CD14-positive monocyte (primary cell): Measurements from ENCODE around the gene UTP3. TPM values are rescaled to one million over a fixed set of nuclear protein-coding genes. Genes with fewer than 3 reads are reported as not detected.
A peak's percentile ranks its signal among the peaks of the same experiment; 100 is the strongest.
"Not testable (repeated sequence)": the region's sequence is repeated elsewhere in the genome, so short reads cannot be mapped to it uniquely, and the experiment has no call there.

Experiments used
- DNase-seq, 3 donors: peaks; one replicate each; pipeline ENCODE4 v3.0.0-alpha.2; 2011 to 2022
- H2AFZ ChIP-seq: 2 replicates; pipeline ENCODE4 v1.6.0; 2012; ENCODE audit warnings: mild to moderate bottlenecking, low read depth, low read length, inconsistent platforms; ENCODE audit not compliant: insufficient read depth, poor library complexity, severe bottlenecking
- H3K27ac ChIP-seq, 2 donors: 1 replicate in 1 of 2; 2 replicates in 1 of 2; pipeline ENCODE4 v1.5.1; 2012 to 2013; ENCODE audit warnings: low read length in 2 of 2, control low read depth in 1 of 2, inconsistent platforms in 1 of 2, low read depth in 1 of 2, mild to moderate bottlenecking in 1 of 2
- H3K27me3 ChIP-seq, 2 donors: one replicate each; pipeline versions ENCODE4 v1.6.0 to v1.6.1; 2011 to 2013; ENCODE audit warnings: low read length in 2 of 2; ENCODE audit not compliant: control insufficient read depth in 2 of 2, insufficient read depth in 2 of 2
- H3K36me3 ChIP-seq, 2 donors: replicated peaks in 1 of 2; 1 replicate in 1 of 2; 2 replicates in 1 of 2; pipeline versions ENCODE4 v1.5.1 to v1.6.1; 2012 to 2013; ENCODE audit warnings: low read length in 2 of 2, control low read depth in 1 of 2, inconsistent platforms in 1 of 2, mild to moderate bottlenecking in 1 of 2; ENCODE audit not compliant: insufficient read depth in 2 of 2, control insufficient read depth in 1 of 2
- H3K4me1 ChIP-seq, 2 donors: 1 replicate in 1 of 2; 2 replicates in 1 of 2; pipeline versions ENCODE4 v1.5.1 to v1.6.1; 2012 to 2013; ENCODE audit warnings: low read length in 2 of 2, control low read depth in 1 of 2, inconsistent platforms in 1 of 2, mild to moderate bottlenecking in 1 of 2, moderate library complexity in 1 of 2; ENCODE audit not compliant: insufficient read depth in 2 of 2, control insufficient read depth in 1 of 2
- H3K4me2 ChIP-seq: replicated peaks from 2 replicates; pipeline ENCODE3; 2012; ENCODE audit warnings: low read length, moderate library complexity, mild to moderate bottlenecking; ENCODE audit not compliant: poor library complexity, severe bottlenecking; ENCODE audit errors: extremely low read depth
- H3K4me3 ChIP-seq, 3 experiments: fragments of 200-600 bp in 1 of 3; sonication (generic) in 1 of 3; replicated peaks in 1 of 3; 1 replicate in 2 of 3; 2 replicates in 1 of 3; pipeline ENCODE4 v1.5.1; 2011 to 2013; ENCODE audit warnings: low read length in 3 of 3, mild to moderate bottlenecking in 3 of 3, control low read depth in 2 of 3, low read depth in 2 of 3, inconsistent platforms in 1 of 3, moderate library complexity in 1 of 3
- H3K79me2 ChIP-seq: 2 replicates; pipeline ENCODE4 v1.6.0; 2012; ENCODE audit warnings: mild to moderate bottlenecking, control low read depth, inconsistent platforms, low read length, moderate library complexity; ENCODE audit not compliant: insufficient read depth
- H3K9ac ChIP-seq: 2 replicates; pipeline ENCODE4 v1.6.0; 2017; ENCODE audit warnings: low read length, mild to moderate bottlenecking; ENCODE audit not compliant: insufficient read depth, poor library complexity, severe bottlenecking
- H3K9me3 ChIP-seq, 2 donors: replicated peaks in 1 of 2; 1 replicate in 1 of 2; 2 replicates in 1 of 2; pipeline versions ENCODE4 v1.5.1 to v1.6.1; 2012 to 2013; ENCODE audit warnings: low read length in 2 of 2, control low read depth in 1 of 2; ENCODE audit not compliant: control insufficient read depth in 1 of 2, insufficient read depth in 1 of 2
- H4K20me1 ChIP-seq: 2 replicates; pipeline ENCODE4 v1.6.0; 2012; ENCODE audit warnings: mild to moderate bottlenecking, low read length, control low read depth, moderate library complexity; ENCODE audit not compliant: insufficient read depth
- H3K27ac Mint-ChIP-seq, 7 donors: one replicate each; pipeline ENCODE4 v1.8.0; 2020; ENCODE audit warnings: mild to moderate bottlenecking in 7 of 7, mixed read lengths in 7 of 7, moderate library complexity in 6 of 7, inconsistent platforms in 2 of 7
- H3K27me3 Mint-ChIP-seq, 3 donors: one replicate each; pipeline ENCODE4 v1.8.0; 2021 to 2022; ENCODE audit warnings: low read depth in 3 of 3, mild to moderate bottlenecking in 3 of 3, mixed read lengths in 3 of 3, moderate library complexity in 3 of 3, inconsistent platforms in 1 of 3
- H3K36me3 Mint-ChIP-seq, 2 donors: one replicate each; pipeline ENCODE4 v1.8.0; 2020; ENCODE audit warnings: mixed read lengths in 2 of 2, inconsistent platforms in 1 of 2, mild to moderate bottlenecking in 1 of 2
- H3K4me1 Mint-ChIP-seq: one replicate; pipeline ENCODE4 v1.8.0; 2020; ENCODE audit warnings: mild to moderate bottlenecking, mixed read lengths
- H3K4me3 Mint-ChIP-seq, 2 donors: one replicate each; pipeline ENCODE4 v1.8.0; 2020; ENCODE audit warnings: mild to moderate bottlenecking in 2 of 2, mixed read lengths in 2 of 2, moderate library complexity in 1 of 2
- H3K9me3 Mint-ChIP-seq, 7 donors: one replicate each; pipeline ENCODE4 v1.8.0; 2020 to 2022; ENCODE audit warnings: mixed read lengths in 7 of 7, mild to moderate bottlenecking in 6 of 7, moderate library complexity in 6 of 7, inconsistent platforms in 2 of 7
- WGBS: methylation state at CpG from one replicate; pipeline ENCODE4 v1.1.5; 2013; ENCODE audit warnings: missing lambda C conversion rate; ENCODE audit not compliant: insufficient coverage; 5-methylcytosine and 5-hydroxymethylcytosine counted together
- intact Hi-C, 2 donors: fragments of 100-400 bp; cut with micrococcal nuclease; formaldehyde crosslinking; loops; one replicate each; pipeline versions ENCODE4 v1.15.0 to v1.15.1; 2023
- polyA minus RNA-seq: library from RNA; depleted of rRNA, polyadenylated mRNA; stranded (reverse); fragments of >200 nt; gene quantifications from 2 replicates; pipeline ENCODE4 v1.2.3, GENCODE V29; 2012
- polyA plus RNA-seq, 3 donors: library from polyadenylated mRNA; depleted of rRNA in 1 of 3; unstranded in 2 of 3; stranded (reverse) in 1 of 3; fragments of 300-500 nt in 2 of 3; fragments of >200 nt in 1 of 3; fragmentation: Illumina TruSeq in 2 of 3; gene quantifications; 1 replicate in 2 of 3; 2 replicates in 1 of 3; pipeline ENCODE4 v1.2.3, GENCODE V29; 2012 to 2021
- total RNA-seq, 12 experiments: library from RNA in 1 of 12; stranded (reverse) in 1 of 12; fragments of 120-200 nt in 1 of 12; gene quantifications; one replicate each; pipeline ENCODE4 v1.2.4 and lab custom pipeline; 2013 to 2026; ENCODE audit warnings: mixed read lengths in 6 of 12, inconsistent platforms in 1 of 12
- TF ChIP-seq, protein P1 (sequence below): fragments of 200-600 bp; IDR thresholded peaks from one replicate; pipeline ENCODE4 v1.8.0; 2022; ENCODE audit warnings: antibody characterized with exemption, mild to moderate bottlenecking

UTP3 gene, protein sequence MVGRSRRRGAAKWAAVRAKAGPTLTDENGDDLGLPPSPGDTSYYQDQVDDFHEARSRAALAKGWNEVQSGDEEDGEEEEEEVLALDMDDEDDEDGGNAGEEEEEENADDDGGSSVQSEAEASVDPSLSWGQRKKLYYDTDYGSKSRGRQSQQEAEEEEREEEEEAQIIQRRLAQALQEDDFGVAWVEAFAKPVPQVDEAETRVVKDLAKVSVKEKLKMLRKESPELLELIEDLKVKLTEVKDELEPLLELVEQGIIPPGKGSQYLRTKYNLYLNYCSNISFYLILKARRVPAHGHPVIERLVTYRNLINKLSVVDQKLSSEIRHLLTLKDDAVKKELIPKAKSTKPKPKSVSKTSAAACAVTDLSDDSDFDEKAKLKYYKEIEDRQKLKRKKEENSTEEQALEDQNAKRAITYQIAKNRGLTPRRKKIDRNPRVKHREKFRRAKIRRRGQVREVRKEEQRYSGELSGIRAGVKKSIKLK
- 17.8 TPM for total RNA-seq (2013)
- polyA plus RNA-seq (10 to 100 TPM in 1 of 3 donors, 1 to 10 TPM in 2; 3.0 to 10.8 (median 5.0) TPM), polyA minus RNA-seq (4.8 and 8.9 TPM in 2 replicates), total RNA-seq (lab: John Stamatoyannopoulos, UW) (8.7 to 17.1 (median 10.7) reads per million in 11 experiments)

DNA sequence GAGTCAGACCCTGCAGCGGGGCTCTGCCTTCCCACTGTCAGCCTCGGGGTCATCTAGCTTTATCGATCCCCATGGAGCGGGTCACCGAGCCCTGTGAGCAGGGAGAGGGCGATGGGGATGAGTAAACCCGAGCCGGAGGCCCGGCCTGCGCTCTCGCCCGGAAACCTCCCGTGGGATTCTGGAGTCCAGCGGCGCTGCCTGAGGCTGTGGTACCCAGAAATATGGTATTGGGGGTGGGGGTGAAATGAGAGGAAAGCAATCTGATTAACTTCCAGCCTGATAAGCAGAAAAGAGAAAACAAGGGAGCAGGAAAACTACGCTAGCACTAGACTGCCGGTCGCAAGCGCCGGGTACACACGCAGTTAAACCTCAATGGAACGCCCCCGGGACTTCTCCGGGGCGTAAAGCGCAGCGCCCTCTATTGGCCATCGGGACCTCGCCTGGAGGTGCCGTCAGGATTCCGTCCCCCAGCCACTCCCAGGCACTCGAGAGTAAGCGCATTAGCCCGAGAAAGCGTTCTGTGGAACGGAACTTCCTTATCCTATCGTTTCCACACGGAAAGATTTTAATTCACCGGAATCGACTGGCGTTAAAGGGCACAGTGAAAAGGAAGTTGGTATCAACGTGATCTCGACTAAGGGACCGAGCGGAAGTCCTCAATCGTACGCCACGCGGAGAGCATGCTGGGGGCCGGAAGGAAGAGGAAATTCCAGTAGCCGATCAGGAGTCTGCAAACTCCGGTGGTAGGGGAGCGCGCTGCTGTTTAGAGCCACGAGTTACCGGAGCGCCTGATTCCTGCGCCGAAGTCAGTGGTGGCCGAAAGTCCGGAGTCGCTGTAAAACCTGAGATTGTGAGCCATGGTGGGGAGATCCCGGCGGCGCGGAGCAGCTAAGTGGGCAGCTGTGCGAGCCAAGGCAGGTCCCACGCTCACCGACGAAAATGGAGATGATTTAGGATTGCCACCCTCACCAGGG is at the start of gene UTP3:
Gene UTP3 (plus strand): TSS at position 712 of the 974 bp plus-strand sequence. CDS start 146 bp downstream, at position 858.
- no peaks in the 10 kb centered on the region for H3K9me3 Mint-ChIP-seq
- Histone ChIP-seq H3K4me2 (peak within 1 kb of the TSS; percentile 83), H2AFZ (peak within 1 kb of the TSS; percentile 99), H3K4me1 (peaks cover 42 to 54% of the 10 kb centered on the region in 2 donors), H3K36me3 (no peaks in the 10 kb centered on the region), H3K9me3 (no peaks in the 10 kb centered on the region), H3K79me2 (peaks cover 44% of the 10 kb centered on the region), H3K4me3 (peak within 1 kb of the TSS; percentile 68 to 95 (median 93)), H3K27me3 (no peaks in the 10 kb centered on the region), H4K20me1 (peaks cover 11% of the 10 kb centered on the region), H3K27ac (peak within 1 kb of the TSS; percentile 93 to 95), H3K9ac (peak within 1 kb of the TSS; percentile 85)
- 0% methylated on average over 64 of the region's 70 CpGs for WGBS
- TF ChIP-seq, protein P1, sequence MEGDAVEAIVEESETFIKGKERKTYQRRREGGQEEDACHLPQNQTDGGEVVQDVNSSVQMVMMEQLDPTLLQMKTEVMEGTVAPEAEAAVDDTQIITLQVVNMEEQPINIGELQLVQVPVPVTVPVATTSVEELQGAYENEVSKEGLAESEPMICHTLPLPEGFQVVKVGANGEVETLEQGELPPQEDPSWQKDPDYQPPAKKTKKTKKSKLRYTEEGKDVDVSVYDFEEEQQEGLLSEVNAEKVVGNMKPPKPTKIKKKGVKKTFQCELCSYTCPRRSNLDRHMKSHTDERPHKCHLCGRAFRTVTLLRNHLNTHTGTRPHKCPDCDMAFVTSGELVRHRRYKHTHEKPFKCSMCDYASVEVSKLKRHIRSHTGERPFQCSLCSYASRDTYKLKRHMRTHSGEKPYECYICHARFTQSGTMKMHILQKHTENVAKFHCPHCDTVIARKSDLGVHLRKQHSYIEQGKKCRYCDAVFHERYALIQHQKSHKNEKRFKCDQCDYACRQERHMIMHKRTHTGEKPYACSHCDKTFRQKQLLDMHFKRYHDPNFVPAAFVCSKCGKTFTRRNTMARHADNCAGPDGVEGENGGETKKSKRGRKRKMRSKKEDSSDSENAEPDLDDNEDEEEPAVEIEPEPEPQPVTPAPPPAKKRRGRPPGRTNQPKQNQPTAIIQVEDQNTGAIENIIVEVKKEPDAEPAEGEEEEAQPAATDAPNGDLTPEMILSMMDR: peak; percentile 96
- intact Hi-C loops: loop anchor here (2.0 to 10.0 kb wide), 3 partner anchors 17 to 157 kb away; partner anchors contain the start of gene GRSF1 (in 1 of the 2)
- H3K27me3 Mint-ChIP-seq: peaks cover 0 to 3% (median 2%) of the 10 kb centered on the region in 3 donors
- H3K36me3 Mint-ChIP-seq: peaks cover 2 to 13% of the 10 kb centered on the region in 2 donors
- peak; percentile 96 to 98 (median 98) for DNase-seq
- H3K4me3 Mint-ChIP-seq: peak within 1 kb of the TSS; percentile 95 to 98
- peaks cover 38% of the 10 kb centered on the region for H3K4me1 Mint-ChIP-seq
- H3K27ac Mint-ChIP-seq: peak within 1 kb of the TSS; percentile 89 to 99 (median 98)

DNA sequence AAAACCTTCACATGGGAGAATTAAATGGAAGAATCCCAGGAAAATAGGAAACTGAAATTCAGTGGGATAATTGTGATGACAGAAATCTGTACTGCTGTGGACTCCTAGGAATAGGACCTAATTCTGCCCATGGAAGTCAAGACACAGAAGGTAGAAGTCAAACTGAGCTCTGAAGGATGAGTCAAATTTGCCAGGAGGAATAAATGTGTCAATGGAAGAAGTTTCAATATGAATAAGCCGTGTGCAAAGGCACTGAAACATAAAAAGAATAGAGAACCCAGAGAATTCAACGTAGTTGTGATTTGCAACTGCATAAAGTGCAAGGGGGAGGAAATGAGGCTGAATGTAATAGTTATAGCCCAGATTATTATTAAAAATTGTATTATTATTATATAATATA is 48.1 kb upstream of the UTP3 start:
- Histone ChIP-seq H3K9me3 (no peaks in the 10 kb centered on the region), H3K9ac (no peak overlapping the region), H3K79me2 (no peaks in the 10 kb centered on the region), H2AFZ (no peak overlapping the region), H3K27me3 (no peaks in the 10 kb centered on the region), H3K4me2 (no peak overlapping the region), H3K4me3 (no peak overlapping the region), H4K20me1 (no peaks in the 10 kb centered on the region), H3K36me3 (no peaks in the 10 kb centered on the region), H3K4me1 (no peaks in the 10 kb centered on the region), H3K27ac (no peak overlapping the region)
- intact Hi-C loops: no loop called here
- no peak for DNase-seq
- TF ChIP-seq, protein P1: no peak
- no peaks in the 10 kb centered on the region for H3K36me3 Mint-ChIP-seq
- WGBS: 100% methylated on average over 1 of the region's 2 CpGs
- H3K27me3 Mint-ChIP-seq: no peaks in the 10 kb centered on the region
- H3K4me3 Mint-ChIP-seq: no peak overlapping the region
- no peaks in the 10 kb centered on the region for H3K9me3 Mint-ChIP-seq
- H3K4me1 Mint-ChIP-seq: no peaks in the 10 kb centered on the region
- no peak overlapping the region for H3K27ac Mint-ChIP-seq

DNA sequence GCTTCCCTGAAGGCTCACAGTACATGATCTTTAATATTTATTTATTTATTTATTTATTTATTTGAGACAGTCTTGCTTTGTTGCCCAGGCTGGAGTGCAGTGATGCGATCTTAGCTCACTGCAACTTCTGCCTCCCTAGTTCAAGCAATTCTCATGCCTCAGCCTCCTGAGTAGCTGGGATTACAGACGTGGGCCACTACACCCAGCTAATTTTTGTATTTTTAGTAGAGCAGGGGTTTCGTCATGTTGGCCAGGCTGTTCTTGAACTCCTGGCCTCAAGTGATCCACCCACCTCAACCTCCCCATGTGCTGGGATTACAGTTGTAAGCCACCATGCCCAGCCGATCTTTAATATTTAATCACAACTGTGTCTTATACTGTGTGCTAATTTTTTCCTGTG is 37.6 kb upstream of the UTP3 start:
- not testable (repeated sequence) for H3K9me3 ChIP-seq, H3K9me3 Mint-ChIP-seq, H3K36me3 Mint-ChIP-seq, H3K4me3 Mint-ChIP-seq, H3K27me3 Mint-ChIP-seq, H3K36me3 ChIP-seq, H3K9ac ChIP-seq, DNase-seq, H3K4me3 ChIP-seq, H3K27me3 ChIP-seq, H3K4me1 Mint-ChIP-seq, H2AFZ ChIP-seq, H4K20me1 ChIP-seq, H3K27ac ChIP-seq, H3K79me2 ChIP-seq, H3K4me2 ChIP-seq, H3K4me1 ChIP-seq, H3K27ac Mint-ChIP-seq
- WGBS: no CpG with 5 or more reads among the region's 4 CpGs
- intact Hi-C loops: loop anchor here in 1 of 2 donors (10.0 kb wide), 1 partner anchor 354 kb away; no protein-coding TSS in a partner anchor
